HG02970 (cell line): ENCODE measurements around the gene RASAL2.
"Not testable (repeated sequence)": the region's sequence is repeated elsewhere in the genome, so short reads cannot be mapped to it uniquely, and the experiment has no call there.

Experiments
- ATAC-seq: cut with Tn5 transposase; IDR thresholded peaks from one replicate; pipeline ENCODE4 v1.9.1; 2021; ENCODE audit warnings: mild to moderate bottlenecking, moderate library complexity, moderate number of reproducible peaks; ENCODE audit not compliant: unreplicated experiment, low FRiP score

The RASAL2 gene

GRCh38 chr1:178330153-178330552, 236.2 kb downstream of the RASAL2 start:
- no peak for ATAC-seq

- ATAC-seq, result no peak
Observed at GRCh38 chr1:178330848-178331497, 237.1 kb downstream of the RASAL2 start.

GRCh38 chr1:178335426-178335825, 241.5 kb downstream of the RASAL2 start:
- ATAC-seq, result no peak

- no peak for ATAC-seq
Observed at GRCh38 chr1:178337091-178337706, 243.3 kb downstream of the RASAL2 start.

GRCh38 chr1:178339834-178340233, 245.9 kb downstream of the RASAL2 start:
- ATAC-seq, result no peak

- no peak for ATAC-seq
Observed at GRCh38 chr1:178341261-178341956, 247.5 kb downstream of the RASAL2 start.

- ATAC-seq, result no peak
Observed at GRCh38 chr1:178342745-178343144, 248.8 kb downstream of the RASAL2 start.

GRCh38 chr1:178344513-178345091, 250.7 kb downstream of the RASAL2 start:
- ATAC-seq, result no peak

GRCh38 chr1:178345238-178345637, 251.3 kb downstream of the RASAL2 start:
- ATAC-seq, result no peak

GRCh38 chr1:178345807-178346206, 251.9 kb downstream of the RASAL2 start:
- no peak for ATAC-seq

- ATAC-seq, result no peak
Observed at GRCh38 chr1:178349801-178350200, 255.9 kb downstream of the RASAL2 start.

- not testable (repeated sequence) for ATAC-seq
Observed at GRCh38 chr1:178351911-178352310, 258.0 kb downstream of the RASAL2 start.

- ATAC-seq, result no peak
Observed at GRCh38 chr1:178352790-178353416, 259.0 kb downstream of the RASAL2 start.

GRCh38 chr1:178353524-178353923, 259.6 kb downstream of the RASAL2 start:
- ATAC-seq, result no peak

GRCh38 chr1:178354816-178355215, 260.9 kb downstream of the RASAL2 start:
- no peak for ATAC-seq

- ATAC-seq, result no peak
Observed at GRCh38 chr1:178356299-178356698, 262.4 kb downstream of the RASAL2 start.

- no peak for ATAC-seq
Observed at GRCh38 chr1:178358456-178358855, 264.6 kb downstream of the RASAL2 start.

GRCh38 chr1:178360421-178360820, 266.5 kb downstream of the RASAL2 start:
- no peak for ATAC-seq

GRCh38 chr1:178361847-178362246, 267.9 kb downstream of the RASAL2 start:
- ATAC-seq, result no peak

GRCh38 chr1:178362747-178363146, 268.8 kb downstream of the RASAL2 start:
- no peak for ATAC-seq

GRCh38 chr1:178364782-178365181, 270.9 kb downstream of the RASAL2 start:
- ATAC-seq, result no peak
